GM18868 (cell line): ENCODE data around the gene PAGE2.
"Not testable (repeated sequence)": the region's sequence is repeated elsewhere in the genome, so short reads cannot be mapped to it uniquely, and the experiment has no call there.

Experiments used
- ATAC-seq: cut with Tn5 transposase; IDR thresholded peaks from one replicate; pipeline ENCODE4 v1.9.1; 2021; ENCODE audit warnings: mild to moderate bottlenecking, moderate library complexity; ENCODE audit not compliant: unreplicated experiment

The PAGE2 gene

DNA sequence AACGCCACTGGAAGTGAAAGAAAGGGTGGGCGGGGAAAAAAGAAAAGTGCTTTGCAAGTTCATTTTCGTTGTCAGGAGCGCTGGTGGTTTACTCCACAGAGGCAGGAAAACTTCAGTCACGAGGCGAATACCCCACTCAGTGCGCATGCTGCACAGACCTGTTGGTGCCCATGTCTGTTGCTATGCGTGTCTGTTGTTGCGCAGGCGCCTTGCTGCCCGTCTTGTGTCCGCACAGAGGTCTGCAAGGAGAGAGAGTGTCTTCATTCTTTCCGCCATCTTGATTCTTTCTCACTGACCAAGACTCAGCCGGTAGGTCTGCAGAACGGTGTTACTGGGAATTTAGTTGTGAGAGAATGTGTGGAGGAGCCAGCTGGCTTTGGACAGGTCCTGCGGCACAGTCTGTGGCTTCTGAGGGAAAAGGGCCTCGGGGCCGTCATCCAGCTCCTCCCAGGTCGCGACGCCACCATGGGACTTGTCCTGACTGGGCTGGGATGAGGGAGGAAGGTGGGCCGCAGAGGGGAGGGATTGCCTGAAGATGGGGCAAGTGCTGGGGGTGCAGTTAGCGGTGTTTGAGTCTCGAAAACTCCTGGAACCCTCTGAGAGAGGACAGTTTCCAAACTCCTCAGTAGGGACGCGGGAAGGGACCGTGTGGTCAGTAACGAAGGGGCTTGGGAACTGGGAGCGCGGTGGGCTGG, at the start of gene PAGE2:
Gene PAGE2, plus strand, starts transcription at position 224 of the 695 bp plus-strand sequence. CDS start 1,003 bp downstream, outside the sequence.
- ATAC-seq = no peak

GRCh38 chrX:55039471-55039870, 49.3 kb upstream of the PAGE2 start:
- ATAC-seq = no peak

GRCh38 chrX:55041514-55041913, 47.3 kb upstream of the PAGE2 start:
- no peak for ATAC-seq

DNA sequence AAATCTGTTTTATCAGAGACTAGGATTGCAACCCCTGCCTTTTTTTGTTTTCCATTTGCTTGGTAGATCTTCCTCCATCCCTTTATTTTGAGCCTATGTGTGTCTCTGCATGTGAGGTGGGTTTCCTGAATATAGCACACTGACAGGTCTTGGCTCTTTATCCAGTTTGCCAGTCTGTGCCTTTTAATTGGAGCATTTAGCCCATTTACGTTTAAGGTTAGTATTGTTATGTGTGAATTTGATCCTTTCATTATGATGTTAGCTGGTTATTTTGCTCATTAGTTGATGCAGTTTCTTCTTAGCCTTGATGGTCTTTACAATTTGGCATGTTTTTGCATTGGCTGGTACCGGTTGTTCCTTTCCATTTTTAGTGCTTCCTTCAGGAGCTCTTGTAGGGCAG, 38.2 kb upstream of the PAGE2 start:
- ATAC-seq = not testable (repeated sequence)

- no peak for ATAC-seq
Observed at GRCh38 chrX:55056820-55057674, 31.8 kb upstream of the PAGE2 start.

- peak; percentile 70 for ATAC-seq
Observed at GRCh38 chrX:55057675-55058249, 31.1 kb upstream of the PAGE2 start.

GRCh38 chrX:55067180-55067579, 21.6 kb upstream of the PAGE2 start:
- ATAC-seq = not testable (repeated sequence)

GRCh38 chrX:55072286-55072685, 16.5 kb upstream of the PAGE2 start:
- no peak for ATAC-seq

DNA sequence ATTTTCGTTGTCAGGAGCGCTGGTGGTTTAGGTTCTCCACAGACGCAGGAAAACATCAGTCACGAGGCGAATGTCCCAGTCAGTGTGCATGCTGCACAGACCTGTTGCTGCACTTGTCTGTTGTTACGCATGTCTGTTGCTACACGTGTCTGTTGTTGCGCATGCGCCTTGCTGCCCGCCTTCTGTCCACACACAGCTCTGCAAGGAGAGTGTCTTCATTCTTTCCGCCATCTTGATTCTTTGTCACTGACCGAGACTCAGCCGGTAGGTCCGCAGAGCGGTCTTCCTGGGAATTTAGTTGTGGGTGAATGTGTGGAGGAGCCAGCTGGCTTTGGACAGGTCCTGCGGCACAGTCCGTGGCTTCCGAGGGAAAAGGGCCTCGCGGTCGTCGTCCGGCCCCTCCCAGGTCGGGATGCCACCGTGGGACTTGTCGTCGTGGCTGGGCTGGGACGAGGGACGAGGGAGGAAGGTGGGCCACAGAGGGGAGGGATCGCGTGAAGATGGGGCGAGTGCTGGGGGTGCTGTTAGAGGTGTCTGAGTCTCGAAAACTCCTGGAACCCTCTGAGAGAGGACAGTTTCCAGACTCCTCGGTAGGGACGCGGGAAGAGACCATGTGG, 13.9 kb upstream of the PAGE2 start, which contains the start of gene PAGE2B:
Gene PAGE2B, plus strand, starts transcription at position 180 of the 617 bp plus-strand sequence. CDS start 1,012 bp downstream, outside the sequence.
- no peak for ATAC-seq

GRCh38 chrX:55098691-55099090, 9.9 kb downstream of the PAGE2 start:
- ATAC-seq = no peak

- no peak for ATAC-seq
Observed at GRCh38 chrX:55099162-55099561, 10.3 kb downstream of the PAGE2 start.

DNA sequence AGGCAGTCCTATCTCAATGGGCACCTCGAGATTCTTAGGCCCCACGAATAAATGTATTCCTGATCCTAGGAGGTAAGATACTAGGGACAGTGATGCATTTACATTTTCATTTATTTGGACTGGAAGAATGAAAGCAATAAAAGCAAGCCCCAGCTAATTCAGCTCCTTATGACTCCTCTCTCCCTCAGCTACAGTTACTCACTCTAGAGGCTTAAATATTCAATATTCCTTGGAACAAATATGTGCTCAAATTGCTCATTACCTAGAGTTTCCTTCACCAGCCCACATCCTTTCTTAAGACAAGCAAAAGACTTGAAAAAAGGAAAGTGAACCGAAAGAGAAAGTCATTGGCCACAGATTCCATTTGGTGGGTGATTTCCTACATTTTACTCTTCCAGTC, 13.9 kb downstream of the PAGE2 start:
- ATAC-seq = no peak

GRCh38 chrX:55107262-55107661, 18.4 kb downstream of the PAGE2 start:
- ATAC-seq = no peak

GRCh38 chrX:55107911-55108310, 19.1 kb downstream of the PAGE2 start:
- ATAC-seq = no peak

DNA sequence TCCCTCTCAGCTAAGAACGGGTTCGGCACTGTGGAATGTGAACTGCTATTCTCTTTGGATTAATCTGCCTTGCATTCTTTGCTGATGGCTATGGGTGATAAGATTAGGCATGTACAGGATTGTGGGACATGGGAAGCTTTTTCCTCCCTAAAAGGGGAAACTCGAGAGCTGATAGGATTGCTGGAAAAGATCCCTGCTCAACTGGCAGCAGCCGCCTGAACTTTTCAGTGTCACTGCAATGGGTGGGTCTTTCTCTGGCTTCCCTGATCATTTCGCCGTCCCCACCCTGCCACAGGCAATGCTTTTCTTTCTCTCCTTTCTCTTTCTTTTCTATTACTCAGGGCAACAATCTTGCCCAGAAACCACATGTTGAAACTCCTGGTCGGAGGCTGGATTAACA, 20.5 kb downstream of the PAGE2 start:
- no peak for ATAC-seq

DNA sequence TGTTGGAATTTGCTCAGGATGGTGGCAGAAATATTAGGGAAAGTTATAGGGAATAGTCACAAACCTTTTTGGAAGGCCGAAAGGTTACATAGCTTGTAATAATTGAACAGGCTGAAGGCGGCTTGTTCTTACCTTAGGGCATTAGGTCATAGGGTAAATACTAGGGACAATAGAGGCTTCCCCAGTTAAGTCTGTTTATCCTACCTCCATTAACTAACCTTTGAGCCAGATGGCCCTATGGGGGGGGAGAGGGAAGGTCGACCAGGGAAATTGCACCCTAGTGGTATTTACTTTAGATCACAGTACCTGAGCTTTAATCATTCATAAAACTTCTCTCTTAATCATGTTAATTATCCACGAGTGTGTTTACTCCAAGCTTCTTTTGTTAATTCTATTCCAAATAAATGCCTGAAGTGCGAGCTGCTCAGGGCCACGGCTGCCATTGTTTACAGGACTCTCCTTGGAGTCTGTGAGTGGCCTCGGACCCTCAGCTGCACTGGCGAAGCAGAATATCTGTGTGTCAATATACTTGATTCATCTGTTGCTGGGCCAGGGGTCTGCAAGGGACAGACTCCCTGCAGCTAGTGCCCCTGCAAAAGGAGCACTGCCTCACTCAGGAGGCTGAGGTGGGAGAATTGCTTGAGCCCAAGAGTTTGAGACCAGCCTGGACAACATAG, 22.9 kb downstream of the PAGE2 start:
- no peak for ATAC-seq

DNA sequence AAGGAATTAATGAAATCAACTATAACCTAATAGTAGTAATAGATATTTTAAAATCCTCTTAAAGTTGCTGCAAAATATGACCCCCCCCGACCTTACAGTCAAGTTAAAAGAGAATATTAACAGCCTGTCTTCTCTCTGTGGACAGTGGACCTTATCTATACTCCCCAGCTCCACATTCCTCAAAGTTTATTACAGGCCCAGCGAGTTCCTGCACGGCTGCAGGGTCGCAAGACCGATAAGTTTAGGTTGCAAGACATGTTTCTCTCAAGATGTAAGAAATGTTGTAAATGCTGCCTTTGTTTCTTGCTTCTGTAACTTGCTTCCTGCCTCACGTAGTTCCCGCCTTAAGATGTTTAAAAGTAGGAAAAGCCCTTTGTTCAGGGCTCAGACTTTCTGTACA, 27.8 kb downstream of the PAGE2 start:
- ATAC-seq = not testable (repeated sequence)

GRCh38 chrX:55118574-55118973, 29.8 kb downstream of the PAGE2 start:
- ATAC-seq = no peak

DNA sequence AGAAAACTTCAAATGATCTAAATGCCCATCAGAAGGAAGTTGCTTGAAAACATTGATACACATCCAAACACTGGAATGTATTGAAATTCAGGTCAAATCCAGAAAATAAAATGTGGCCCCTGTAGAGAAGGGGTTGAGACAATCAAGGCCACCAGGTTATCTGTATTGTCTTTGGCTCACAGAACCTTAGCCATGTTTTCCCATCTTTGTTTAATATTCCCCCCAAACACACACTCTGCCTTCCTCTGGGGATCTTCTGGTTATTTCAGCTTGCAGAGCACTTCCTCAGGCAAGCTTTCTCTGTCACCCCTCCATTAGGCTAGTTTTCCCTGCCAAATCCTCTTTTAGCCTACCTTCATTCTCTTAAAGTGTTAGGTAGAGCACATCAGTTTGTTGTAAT, 30.5 kb downstream of the PAGE2 start:
- no peak for ATAC-seq

DNA sequence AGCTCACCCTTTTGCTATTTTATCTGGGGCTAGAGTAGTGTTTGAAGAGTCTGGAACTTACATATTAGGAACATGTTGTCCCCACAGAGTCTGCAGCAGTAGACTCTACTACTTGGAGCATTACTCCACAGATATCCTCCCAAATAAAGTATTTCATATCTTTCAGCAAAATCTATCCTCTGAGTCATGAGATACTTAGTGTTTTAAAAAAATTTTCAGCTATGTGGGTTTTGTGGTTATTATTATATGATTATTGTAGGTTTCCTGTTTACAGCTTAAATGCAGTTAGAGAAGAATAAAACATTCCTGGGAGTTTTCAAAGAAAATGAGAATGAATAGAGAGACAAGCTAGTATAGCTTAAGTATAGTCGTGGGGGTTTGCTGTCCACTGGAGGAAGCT, 30.9 kb downstream of the PAGE2 start:
- no peak for ATAC-seq
